Activated T-cell treated with anti-CD3 and anti-CD28 coated beads for 4 hours (primary cell): ENCODE data around the gene ZMYND8.
"Not testable (repeated sequence)": the region's sequence is repeated elsewhere in the genome, so short reads cannot be mapped to it uniquely, and the experiment has no call there.

Experiments used
- DNase-seq: peaks from one replicate; pipeline ENCODE4 v3.0.0-alpha.2; 2020

ZMYND8 gene

DNA sequence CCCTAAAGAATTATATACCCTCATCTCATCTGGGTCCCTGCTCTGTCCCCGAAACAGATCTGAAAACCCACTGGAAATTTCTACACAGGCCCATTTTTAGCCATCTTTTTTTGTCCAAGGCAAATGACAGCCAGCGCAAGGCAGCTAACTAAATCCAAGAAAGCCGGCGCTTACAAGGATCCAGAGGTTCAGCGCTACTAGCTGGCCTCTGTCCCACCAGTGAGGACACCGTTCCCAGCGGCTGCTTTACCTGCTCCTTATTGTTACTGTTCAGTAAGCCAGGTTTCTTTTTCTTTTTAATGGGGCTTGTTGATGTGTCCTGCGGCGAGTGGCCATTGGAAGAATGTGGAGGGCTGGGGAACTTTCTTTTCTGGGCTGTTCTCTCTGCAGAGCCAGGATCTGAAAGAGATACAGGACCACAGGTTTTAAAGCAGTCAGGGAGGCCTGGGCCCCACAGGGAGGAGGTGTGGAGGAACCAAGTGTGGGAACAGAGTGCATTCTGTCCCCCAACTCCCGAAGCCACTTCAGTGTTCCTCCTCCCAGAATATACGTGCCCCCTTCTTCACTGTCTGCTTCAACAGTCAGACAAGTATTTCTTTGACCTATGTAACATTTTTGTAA is 46.6 kb downstream of the ZMYND8 start:
- DNase-seq = no peak

DNA sequence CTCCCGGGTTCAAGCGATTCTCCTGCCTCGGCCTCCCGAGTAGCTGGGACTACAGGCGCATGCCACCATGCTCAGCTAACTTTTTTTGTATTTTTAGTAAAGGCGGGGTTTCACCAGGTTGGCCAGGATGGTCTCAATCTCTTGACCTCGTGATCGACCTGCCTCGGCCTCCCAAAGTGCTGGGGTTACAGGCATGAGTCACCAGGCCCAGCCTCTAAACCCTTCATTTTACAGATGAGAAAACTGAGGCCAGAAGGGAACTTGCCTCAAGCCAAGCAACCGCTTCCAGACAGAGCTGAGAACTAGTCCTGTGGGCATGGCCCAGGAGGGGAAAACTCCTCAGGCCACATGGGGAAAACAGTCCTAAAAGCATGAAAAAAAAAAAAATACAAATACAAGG is 47.1 kb downstream of the ZMYND8 start:
- no peak for DNase-seq

GRCh38 chr20:47307569-47307968 is 48.9 kb downstream of the ZMYND8 start:
- DNase-seq = not testable (repeated sequence)

DNA sequence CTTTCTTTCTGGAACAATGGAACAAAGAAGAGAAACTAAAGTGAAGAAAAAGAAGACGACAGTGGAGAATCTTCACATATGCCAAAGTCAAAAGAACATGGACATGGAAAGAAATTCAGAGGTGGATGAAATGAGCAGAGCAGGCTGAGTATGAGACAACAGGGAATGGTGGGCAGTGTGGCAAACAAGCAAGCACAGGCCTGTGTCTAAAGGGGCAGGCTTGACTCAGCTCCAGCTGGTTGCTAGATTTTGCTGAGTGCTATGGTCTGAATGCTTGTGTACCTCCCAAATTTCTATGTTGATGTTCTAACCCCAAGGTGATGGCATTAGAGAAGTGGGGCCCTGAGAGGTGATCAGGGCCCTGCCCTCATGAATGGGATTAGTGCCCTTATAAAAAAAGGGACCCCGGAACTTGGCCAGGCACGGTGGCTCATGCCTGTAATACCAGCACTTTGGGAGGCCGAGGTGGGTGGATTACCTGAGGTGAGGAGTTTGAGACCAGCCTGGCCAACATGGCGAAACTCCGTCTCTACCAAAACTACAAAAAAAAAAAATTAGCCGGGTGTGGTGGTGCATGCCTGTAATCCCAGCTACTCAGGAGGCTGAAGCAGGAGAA is 49.6 kb downstream of the ZMYND8 start:
- DNase-seq = no peak

DNA sequence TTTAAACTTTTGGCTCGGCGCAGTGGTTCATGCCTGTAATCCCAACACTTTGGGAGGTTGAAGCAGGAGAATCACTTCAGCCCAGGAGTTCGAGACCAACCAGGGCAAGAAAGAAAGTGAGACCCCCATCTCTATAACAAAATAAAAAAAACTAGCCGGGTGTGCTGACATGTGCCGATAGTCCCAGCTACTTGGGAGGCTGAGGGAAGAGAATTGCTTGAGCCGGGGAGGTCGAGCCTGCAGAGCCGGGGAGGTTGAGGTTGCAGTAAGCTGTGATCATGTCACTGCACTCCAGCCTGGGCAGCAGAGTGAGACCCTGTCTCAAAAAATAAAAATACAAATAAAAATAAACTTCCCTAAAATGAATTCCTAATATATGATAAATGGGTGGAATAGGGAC is 50.4 kb downstream of the ZMYND8 start:
- no peak for DNase-seq

GRCh38 chr20:47305667-47306066 is 50.8 kb downstream of the ZMYND8 start:
- no peak for DNase-seq

DNA sequence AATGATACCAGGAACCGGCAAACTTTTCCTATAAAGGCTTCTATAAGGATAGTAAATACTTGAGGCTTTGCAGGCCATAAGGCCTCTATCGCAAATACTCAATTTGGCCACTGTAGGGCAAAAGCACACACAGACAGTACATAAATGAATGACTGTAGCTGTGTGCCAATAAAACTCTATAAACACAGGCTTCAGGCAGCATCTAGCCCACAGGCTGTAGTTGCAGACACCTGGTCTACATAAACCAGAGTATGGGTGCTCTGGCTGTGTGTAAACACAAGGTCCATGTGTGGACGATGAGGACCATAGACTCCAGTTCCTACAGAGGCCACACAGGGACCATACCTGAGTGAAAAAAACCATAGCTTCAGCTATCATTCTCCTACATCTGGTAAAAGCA is 52.2 kb downstream of the ZMYND8 start:
- DNase-seq = no peak

GRCh38 chr20:47303736-47304135 is 52.8 kb downstream of the ZMYND8 start:
- DNase-seq = no peak

DNA sequence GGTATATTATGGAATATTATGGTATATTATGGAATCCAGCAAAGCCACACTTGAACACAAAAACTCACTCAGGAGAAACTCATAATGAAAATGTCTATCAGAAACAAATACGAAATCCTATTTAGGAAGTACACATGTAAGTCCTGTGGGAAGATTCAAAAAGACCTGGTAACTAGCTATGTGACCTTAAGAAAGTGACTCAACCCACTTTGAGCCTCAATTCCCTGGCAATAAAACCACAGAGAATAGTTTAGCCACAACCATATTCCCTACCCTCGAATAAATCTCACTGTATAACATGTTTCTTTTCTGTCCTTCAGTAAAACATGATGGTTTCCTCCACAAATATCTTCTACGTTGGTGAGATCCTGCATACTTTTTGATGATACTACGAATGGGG is 56.4 kb downstream of the ZMYND8 start:
- no peak for DNase-seq

DNA sequence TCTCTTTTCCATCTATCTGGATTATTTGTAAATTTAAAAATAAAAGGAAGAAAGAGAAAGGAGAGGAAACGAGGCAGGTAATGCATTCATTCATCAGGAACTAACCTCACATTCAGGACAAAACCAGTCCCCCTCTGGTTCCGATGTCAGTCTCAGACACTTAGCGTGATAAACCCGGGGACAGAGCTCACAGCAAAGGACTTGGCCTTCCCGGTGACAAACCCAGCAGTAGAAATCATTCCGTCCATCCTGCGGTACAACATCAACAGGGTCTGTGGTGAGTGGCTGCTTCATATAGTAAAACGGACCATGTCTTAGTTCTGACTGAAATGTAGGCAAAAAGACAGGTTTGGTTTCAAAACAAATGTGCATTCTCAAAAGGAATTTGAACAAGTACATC is 57.9 kb downstream of the ZMYND8 start:
- DNase-seq = no peak

- no peak for DNase-seq
Observed at GRCh38 chr20:47297746-47298145, 58.8 kb downstream of the ZMYND8 start.

- no peak for DNase-seq
Observed at GRCh38 chr20:47296950-47297349, 59.5 kb downstream of the ZMYND8 start.

- no peak for DNase-seq
Observed at GRCh38 chr20:47295921-47296426, 60.5 kb downstream of the ZMYND8 start.

DNA sequence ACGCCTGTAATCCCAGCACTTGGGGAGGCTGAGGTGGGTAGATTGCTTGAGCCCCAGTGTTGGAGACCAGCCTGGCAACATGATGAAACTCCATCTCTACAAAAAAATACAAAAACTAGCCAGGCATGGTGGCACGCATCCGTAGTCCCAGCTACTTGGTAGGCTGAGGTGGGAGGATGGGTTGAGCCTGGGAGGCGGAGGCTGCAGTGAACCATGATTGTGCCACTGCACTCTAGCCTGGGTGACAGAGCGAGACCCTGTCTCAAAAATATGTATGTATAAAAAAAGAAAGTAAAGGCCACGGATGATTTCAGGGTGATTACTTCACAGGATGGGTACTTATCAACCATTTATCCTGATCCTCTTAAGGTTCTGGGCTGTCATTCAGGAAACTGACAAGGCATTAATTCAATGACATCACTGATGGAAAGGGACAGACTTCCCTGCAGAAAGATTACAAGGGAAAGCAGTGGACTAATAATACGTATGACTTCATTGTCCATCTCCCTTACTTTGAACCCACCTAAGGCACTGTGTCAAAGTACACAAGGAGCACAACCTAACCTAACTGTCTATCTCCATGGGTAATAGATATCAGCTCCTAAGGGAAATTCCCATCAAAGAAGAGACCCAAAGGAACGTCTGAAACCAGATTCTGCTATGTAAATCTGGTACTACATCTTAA is 61.2 kb downstream of the ZMYND8 start:
- DNase-seq = no peak

DNA sequence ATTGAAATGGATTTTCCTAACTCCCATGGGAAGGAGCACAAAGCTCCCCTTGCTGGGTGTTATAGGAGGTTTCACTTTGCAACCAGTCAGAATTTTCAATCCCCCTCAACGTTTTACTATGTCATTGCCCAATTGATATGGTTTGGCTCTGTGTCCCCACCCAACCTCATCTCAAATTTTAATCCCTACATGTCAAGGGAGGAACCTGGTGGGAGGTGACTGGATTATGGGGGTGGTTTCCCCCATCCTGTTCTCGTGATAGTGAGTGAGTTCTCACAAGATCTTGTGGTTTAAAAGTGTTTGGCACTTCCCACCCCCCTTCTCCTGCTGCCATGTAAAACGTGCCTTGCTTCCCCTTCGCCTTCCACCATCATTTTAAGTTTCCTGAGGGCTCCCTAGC is 62.9 kb downstream of the ZMYND8 start:
- no peak for DNase-seq

DNA sequence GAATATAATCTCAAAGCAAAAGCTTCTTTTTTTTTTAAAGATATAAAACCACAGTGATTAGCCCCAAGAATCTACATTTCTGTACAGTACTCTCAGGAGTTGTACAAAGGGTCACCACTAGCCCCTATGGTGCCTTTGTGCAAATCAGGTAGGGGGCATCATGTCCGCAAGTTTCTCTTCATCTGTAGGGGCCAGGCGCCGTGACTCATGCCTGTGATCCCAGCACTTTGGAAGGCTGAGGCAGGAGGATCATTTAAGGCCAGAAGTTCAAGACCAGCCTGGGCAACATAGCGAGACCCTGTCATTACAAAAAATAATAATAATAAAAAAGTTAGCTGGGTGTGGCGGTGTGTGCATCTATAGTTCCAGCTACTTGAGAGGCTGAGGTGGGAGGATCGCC is 63.9 kb downstream of the ZMYND8 start:
- no peak for DNase-seq

DNA sequence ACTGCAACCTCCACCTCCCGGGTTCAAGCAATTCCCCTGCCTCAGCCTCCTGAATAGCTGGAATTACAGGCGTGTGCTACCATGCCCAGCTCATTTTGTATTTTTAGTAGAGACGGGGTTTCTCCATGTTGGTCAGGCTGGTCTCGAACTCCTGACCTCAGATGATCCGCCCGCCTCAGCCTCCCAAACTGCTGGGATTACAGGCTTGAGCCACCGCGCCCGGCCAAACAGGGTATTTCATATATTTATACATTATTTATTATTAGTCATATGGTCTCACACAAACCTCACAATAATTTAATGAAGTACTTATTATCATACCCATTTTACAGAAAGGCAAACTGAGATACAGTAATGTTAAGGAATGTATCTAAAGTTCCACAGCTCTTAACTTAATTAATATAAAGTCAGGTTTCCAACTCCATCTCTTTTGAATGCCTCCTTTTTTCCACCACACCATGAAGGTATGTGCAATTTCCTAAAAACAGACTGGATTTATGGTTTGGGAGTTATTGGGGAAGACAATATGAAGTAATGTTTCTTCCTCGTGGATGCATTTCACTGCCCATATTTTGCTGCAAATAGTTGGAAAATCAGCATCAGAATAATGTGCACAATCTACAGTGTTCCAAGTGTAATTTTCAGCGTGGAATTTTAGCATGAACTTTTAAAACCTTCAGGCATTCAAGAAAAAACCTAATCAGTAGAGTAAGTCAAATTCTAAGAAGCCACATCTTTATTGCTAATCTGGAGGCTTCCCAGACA is 65.7 kb downstream of the ZMYND8 start:
- no peak for DNase-seq

DNA sequence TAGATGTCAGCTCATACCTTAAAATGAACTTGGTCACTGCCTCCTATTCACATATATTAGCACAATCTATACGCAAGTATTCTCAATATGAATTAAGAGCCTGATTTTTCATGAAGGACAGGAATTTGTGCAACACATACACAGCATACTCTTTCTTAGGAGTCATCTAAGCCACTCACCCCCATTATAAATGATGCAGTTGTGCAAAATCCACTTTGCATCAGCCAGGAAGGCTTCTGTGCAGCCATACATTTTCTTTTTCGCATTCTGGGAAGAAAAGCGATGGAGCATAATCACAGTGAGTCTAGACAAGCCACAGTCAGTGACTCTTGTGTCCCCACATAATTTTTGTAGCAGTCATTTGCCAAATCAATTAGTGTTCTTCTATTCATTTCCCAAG is 66.5 kb downstream of the ZMYND8 start:
- DNase-seq = no peak

DNA sequence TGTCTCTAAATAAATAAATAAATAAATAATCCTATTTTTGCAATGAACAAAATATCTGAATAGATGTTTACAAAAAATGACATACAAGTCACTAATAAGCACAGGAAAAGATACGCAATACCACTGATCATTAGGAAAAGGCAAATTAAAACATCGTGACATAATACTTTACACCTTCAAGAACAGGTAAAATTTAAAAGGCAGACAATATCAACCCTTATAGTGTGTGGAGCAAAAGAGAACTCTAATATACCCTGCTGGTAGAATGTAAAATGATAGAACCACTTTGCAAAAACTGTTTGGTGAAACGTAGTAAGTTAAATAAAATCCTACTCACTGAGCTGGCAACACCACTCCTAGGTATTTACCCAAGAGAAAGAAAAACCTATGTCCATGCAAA is 67.4 kb downstream of the ZMYND8 start:
- no peak for DNase-seq

GRCh38 chr20:47288530-47288929 is 68.0 kb downstream of the ZMYND8 start:
- DNase-seq = not testable (repeated sequence)

GRCh38 chr20:47287609-47288144 is 68.8 kb downstream of the ZMYND8 start:
- no peak for DNase-seq

DNA sequence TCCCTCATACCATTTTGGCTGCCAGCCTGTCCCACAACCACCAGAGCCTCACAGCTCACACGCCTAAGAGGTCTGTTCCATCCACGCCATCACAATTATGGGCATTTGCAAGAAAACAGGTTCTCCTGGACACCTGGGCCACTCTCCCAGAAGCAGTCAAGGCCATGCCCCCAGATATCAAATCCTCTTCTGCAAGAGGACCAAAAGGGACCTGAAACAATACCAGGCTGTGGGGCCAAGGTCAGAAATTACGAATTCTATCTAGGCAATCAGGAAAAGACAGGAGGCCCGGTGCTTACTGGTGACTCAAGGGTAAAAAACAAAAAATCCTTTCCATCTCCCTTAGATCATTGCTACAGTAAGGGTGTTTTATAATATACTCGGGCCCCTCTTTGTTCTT is 69.8 kb downstream of the ZMYND8 start:
- DNase-seq = no peak

DNA sequence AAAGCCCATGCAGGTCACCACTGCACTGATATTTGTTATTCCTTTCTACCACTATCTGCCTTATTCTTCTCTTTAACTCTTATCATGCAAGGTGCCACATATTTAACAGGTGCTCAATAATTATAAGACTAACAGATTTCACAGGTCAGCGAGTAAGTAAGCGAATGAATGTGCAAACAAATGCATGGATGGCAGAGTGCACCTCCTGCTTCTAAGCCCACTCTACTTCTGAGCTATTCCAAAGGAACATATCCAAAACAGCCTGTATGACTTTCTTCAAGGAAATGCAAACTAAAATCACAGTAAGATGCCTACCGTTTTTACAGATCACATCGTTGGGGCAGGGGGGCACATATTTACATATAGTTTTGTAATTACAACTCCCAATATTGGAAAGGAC is 71.3 kb downstream of the ZMYND8 start:
- DNase-seq = no peak
